Stimulated activated CD4-positive, alpha-beta T cell treated with anti-CD3 and anti-CD28 coated beads, Interleukin-15, amount 100 ng/mL, for 1 hour (primary cell): Measurements from ENCODE around the gene DNAH9.
"Not testable (repeated sequence)": the region's sequence is repeated elsewhere in the genome, so short reads cannot be mapped to it uniquely, and the experiment has no call there.

Experiments used
- DNase-seq, 2 donors: peaks; one replicate each; pipeline ENCODE4 v3.0.0-alpha.2; 2020; ENCODE audit warnings: low read depth in 1 of 2, low spot score in 1 of 2

The DNAH9 gene

DNA sequence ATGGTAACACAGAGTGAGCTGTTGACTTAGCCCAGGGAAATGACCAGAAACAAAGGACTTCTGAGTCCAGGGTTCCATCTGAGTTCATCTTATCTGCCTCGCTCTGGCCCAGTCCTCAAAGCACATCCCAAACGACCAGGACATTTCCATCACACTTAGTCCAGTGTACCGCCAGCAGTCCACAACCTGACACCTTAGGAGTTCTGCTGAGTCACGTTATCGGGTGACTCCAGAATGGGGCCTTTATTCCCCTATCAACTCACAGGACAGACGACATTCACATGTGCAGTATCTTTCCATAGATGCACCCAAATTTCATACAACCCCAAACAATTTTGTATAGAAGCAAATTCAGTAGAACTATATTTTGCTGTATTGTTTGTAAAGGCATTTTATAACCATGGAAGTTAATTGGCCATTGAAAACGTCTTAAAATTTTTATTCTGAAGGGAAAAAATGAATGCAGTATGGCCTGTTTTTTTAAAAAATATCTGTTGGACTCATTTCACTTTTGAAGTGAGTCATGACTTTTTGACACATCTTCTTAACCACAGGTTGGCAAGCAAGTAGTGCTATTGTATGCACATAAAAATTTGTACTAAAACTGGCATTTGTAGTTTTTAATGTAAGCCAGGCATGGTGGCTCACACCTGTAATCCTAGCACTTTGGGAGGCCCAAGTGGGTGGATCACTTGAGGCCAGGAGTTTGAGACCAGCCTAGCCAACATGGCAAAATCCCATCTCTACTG lies 352.7 kb downstream of the DNAH9 start:
- DNase-seq = no peak

DNA sequence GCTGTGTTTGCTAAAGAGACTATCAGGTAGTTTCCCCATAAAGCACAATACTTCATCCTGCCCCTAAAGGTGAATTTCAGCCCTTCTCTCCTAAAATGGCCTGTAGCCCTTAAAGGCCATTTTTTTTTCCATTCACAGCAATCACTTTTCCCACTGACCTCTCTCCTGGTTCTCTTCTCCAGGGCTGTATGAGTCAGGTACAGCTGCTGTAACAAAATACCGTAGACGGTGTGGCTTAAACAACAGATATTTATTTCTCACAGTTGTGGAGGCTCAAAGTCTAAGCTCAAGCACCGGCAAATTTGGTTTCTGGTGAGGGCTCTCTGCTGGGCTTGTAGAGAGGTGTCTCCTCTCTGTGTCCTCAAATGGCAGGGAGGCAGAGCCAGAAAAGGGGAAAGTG lies 354.3 kb downstream of the DNAH9 start:
- DNase-seq = no peak

DNA sequence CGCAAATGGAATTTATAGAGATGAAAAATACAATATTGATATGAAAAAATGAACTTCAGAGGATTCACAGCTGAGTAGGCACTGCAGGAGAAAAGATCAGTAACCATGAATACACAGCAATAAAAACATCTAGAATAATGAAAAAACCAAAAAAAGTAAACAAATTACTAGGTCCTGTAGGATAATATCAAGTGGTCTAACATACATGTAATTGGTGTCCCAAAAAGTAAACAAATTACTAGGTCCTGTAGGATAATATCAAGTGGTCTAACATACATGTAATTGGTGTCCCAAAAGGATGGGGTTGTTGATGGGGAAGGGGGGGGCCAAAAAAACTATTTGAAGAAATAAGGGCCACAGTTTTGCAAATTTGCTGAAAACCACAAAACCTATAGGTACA lies 355.7 kb downstream of the DNAH9 start:
- DNase-seq = no peak

DNA sequence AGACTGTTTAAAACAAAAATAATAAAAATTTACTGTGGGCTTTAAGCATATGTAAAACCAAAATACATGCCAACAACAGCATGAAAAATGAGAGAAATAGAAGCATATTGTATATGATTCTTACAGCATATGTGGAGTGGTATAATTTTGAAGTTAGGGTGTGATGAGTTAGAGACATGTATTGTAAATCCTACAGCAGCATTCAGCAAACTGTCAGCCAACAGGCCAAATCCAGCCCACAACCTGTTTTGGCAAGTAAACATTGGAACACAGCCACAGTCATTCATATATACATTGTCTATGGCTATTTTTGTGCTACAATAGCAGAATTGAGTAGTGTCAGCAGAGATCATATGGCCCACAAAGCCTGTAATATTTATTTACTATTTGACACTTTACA lies 356.7 kb downstream of the DNAH9 start:
- DNase-seq = no peak

DNA sequence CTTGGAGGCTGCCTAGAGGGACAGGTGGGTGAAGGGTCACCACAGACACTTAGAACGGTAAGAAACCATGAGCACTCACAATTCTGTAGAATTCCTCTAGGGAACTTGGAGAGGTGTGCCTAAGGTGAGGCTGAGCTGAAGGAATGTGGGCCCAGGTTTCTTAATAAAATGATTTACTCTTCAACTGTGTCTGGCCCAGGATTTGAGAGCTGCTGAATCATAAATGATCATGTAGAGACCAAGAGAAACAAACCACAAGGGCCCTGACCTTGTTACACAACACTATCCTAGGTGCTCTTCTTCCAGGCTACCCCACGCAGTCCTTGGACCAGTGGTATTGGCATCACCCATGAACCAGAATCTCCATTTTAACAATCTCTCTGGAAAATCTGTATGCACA lies 371.3 kb downstream of the DNAH9 start:
- DNase-seq = no peak

DNA sequence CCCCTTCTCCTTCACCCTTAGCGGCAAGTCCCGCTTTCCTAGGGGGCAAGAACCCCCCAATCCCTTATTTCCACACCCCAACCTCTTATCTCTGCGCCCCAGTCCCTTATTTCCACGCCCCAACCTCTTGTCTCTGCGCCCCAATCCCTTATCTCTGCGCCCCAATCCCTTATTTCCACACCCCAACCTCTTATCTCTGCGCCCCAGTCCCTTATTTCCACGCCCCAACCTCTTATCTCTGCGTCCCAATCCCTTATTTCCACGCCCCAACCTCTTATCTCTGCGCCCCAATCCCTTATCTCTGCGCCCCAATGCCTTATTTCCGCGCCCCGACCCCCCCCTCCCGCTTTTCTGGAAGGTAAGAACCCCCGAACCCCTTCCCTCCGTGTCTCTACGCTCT lies 374.5 kb downstream of the DNAH9 start:
- not testable (repeated sequence) for DNase-seq

DNA sequence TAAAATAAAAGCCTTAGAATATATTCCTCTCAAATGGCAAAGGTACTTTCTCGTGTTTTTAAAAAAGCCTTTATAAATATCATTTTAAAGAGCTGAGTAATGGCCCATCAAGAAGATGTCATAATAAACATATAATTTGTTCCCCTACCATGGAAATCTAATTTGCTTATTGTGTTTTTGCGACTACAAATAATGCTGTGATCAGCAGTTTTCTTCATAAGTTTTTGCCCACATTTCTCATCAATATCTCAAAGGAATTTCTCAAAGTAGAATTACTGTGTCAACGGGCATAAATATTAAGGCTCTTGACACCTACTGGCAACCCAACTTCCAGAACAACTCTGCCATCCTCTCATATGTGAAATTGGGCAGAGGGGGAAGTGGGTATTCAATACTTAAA lies 381.5 kb downstream of the DNAH9 start:
- no peak for DNase-seq

DNA sequence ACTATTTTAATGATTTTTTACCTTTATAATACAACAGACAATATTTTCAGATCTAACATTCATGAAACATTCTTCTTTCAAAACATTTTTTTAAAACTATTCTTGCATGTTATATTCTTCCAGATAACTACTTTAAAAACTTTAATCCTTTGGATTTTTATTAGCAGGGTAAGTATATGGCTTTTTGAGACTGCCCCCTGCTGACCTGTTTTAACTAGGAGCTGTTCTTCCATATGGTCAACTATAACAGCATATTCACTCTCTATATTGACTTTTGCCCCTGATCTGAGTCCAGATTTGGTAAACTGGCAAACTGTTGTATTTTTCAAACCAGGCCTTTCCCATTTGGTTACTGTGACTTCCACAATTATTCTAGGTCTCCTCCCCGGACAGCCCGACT lies 382.5 kb downstream of the DNAH9 start:
- no peak for DNase-seq

DNA sequence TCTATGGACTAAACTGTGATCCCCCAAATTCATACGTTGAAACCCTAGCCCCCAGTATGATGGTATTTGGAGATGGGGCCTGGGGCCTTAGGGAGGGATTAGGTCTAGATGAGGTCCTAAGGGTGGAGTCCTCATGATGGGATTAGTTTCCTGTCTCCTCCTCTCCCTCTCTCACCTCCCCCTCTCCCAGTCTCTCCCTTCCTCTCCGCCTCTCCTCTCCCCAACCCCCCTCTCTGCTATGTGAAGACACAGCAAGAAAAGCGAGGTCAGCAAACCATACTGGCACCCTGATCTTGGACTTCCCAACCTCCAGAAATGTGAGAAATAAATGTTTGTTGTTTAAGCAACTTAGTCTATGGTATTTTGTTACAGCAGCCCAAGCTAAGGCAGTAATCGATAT lies 383.6 kb downstream of the DNAH9 start:
- DNase-seq = no peak

DNA sequence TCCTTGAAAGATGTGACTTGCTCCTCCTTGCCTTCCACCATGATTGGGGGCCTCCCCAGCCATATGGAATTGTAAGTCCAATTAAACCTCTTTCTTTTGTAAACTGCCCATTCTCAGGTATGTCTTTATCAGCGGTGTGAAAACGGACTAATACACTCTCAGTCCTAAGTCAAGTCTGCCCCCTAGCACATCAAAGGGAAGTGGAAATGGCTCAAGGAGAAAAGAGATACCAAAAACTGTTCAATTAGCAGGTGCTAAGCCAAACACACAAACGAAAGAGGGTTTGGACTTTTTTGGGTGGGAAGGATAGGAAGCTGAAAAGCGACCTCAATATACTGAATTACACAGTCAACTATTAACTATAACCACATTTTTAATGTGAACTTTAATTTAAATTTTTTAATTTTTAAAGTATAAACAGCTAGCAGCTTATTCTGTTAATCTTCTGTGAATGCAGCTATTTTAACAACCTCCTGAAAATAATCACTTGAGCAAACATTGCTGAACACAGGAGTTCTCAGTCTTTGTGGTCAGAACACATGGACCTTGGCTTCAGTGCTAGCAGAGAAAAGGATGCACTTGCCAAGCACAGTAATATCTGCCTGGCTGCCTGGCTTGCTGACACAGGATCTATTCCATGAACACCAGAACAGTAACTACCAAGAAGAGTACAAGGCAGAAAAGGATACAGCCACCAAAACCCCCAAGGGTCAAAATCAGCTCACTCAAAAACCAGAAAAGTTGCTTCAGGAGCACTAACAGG lies 388.1 kb downstream of the DNAH9 start:
- DNase-seq = no peak

DNA sequence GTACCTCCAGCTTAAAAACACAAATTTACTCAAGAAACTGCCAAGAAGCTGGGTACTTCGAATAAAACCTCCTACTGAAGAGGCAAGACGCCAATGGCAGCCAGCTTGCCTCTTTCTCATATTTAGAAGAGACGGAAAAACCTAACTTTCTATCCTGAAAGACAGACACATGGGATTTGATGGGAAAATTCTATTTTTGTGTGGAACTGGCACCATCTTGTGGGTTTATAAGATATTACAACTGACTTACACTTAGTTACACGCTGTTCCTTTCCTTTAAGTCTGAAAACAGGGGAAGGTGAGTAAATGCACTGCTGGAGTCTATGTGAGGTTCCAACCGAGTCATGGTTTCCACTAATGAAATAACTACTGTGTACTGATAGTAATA lies 388.7 kb downstream of the DNAH9 start:
- DNase-seq = no peak

DNA sequence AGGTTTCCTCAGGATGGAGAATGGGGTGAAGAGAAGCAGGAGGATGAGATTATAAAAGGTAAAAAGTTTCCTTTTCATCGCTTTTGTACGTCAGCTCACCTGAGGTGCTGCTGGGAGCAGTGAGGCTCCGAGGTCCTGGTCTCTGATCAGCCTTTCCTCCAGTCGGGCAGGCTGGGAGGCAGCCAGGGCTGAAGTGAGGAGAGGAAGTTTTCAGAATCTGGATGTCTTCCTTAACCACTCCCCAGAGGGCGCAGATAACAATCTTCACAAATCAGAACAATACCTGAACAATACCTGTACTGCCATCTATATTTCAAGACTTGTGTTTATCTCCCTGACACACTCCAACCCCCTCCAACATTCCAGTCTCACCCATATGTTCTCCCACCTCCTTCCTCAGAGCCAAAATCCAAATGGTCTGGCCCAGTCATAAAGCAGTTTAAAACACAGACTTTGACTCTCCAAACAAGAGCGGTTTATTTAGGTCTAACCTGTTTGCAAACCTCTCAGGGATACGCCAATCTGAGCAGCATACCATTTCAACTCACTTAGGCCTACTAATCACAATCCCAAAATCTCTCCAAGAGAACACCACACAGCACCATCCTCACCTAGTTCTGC lies 392.2 kb downstream of the DNAH9 start:
- DNase-seq = no peak

DNA sequence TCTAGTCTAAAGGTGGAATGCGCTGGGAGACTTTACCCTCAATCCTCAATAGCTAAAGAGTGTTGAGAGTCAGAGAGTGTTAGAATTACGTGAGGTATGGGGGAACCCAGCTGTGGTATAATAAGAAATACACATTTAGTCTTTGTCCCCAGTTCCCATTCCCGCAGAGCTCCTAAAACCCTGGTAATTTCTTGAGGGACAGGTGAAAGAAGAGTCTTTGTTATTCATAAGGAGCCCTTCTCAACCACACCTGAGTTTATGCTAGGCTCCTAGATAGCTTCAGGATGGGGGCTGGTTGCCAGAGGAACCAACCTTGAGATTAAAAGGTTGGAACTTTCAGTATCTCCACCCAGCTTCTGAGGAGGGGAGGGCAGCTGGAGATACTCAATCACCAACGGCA lies 393.2 kb downstream of the DNAH9 start:
- DNase-seq = no peak

DNA sequence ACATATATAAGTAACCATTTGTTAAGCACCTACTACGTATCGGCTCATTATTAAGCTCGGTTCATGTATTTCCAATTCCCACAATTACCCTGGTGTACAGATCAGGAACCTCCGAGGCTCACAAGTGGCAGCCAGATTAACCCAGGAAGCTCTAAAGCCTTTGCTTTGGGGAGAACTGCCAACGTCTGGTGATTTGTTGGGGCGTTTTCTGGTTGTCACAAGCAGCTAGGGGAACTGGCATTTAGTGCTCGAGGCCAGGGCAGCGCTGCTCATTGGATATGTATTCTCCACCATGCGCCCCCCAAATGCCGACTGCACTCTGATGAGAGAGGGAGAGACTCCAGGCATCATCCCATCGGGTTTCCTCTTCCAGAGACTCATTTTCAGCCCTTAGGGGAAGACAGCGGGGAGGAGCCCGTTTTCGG lies 398.5 kb downstream of the DNAH9 start:
- DNase-seq = no peak

DNA sequence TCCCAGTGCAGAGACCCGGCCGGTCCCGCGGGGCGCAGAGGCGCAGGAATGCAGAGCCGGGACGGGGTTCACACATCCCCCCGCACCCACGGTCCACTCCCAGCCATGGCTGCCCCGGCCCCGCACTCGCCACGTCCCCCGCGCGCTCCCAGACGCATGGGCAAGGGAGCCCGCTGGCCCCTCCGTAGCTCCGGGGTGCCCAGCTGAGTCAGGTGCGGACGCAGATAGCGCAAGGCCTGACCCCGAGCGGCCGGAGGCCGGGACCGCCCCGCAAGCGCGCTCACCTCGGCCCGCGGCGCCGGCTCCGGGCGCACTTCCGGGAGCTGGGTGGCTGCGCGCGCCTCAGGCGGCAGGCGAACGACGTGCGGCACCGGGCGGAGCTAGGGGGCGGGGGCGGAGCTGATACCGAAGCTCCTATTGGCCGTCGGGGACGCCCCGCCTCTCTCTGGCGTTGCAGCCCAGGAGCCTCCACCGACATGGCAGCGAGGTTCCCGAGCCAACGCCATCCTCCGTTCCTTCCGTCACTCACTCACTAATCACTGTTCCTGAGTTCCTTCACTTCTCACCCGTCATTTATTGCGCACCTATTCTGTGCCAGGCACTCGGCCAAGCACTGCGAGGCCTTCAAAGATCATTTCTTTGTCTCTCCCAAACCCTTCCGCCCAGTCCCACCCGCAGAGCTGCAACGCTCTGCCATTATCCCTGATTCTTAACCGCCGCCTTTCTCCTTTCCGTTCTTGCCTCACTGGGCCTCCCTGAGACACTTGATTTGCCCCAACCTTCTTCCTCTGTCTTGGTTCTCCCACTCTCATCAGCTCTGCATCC lies 399.1 kb downstream of the DNAH9 start, which contains the start of gene ZNF18:
Gene ZNF18, minus strand, starts transcription at position 329 of the 825 bp plus-strand sequence. CDS start 4,646 bp downstream, outside the sequence.
- DNase-seq = peak; percentile 89 to 95

DNA sequence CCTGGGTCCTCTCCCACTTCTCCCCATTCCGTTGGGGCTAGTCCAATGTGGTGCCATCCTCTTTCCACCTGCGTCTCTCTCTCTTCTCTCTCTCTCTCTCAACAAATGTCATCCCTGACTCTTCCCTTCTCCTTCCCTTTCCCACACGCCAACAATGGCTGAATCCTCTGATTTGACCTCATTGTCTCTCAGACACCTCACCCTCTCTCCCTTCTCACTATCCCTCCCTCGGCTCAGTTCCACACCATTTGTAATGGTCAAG lies 399.6 kb downstream of the DNAH9 start:
- DNase-seq = no peak

DNA sequence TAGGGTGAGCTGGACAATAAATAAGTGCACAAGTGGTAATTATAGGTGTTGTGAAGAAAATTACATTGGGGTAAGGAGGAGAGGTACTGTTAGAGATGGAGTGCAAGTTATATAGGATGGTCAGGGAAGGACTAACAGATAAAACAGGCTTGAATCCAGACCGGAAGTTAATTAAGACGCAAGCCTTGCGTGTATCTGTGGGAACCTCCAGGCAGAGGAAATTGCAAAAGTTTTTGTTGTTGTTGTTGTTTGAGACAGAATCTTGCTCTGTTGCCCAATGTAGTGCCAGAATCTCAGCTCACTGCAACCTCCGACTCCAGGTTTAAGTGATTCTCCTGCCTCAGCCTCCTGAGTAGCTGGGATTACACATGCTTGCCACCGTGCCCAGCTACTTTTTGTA lies 401.4 kb downstream of the DNAH9 start:
- DNase-seq = no peak

DNA sequence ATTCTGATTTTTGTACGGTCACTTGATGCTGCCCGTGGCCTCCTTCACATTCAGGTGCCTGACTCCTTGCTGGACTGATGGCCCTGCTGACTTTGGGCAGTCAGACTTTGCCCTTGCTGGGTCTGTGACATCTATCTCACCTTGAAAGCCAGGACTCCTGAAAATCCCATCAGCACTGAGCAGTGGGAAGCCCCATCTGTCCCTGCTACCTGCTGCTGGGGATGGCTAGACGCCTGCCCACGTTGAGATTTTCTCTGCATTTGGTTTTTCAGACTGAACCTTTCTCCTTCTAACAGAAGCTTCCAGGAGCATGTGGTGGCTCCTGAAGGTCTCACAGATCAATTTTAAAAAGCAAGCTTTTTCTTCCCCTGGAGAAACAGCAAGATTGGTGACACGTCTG lies 409.2 kb downstream of the DNAH9 start:
- DNase-seq = no peak
